ENCODE results near the gene DDX25.

DNA sequence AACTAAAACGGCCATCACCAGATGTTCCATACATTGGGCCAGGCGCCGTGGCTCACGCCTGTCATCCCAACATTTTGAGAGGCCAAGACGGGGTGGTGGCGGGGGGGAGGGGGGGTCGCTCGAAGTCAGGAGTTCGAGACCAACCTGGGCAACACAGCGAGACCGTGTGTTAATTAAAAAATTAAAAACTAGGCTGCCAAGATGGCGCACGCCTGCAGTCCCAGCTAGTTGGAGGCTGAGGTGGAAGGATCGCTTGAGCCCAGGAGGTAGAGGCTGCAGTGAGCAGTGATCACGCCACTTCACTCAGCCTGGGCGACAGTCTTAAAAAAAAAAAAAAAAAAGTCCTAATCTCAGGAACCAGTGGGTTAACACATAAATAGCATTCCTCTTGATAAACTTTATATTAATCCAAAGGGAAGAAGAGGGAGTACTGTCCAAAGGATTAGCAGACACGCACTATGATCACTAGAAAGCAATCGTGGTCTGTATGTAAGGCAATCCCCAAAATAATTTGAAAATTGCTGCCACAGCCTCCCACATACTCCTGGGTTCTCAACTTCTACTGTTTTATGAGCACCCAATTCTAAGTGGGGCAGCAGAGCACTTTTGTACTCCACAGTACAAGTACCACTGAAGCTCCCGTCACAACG, 1.9 kb upstream of the DDX25 start:
- TF ChIP-seq EZH2 (IDR thresholded peaks at IDR 0.05), result no peak
- no peak for TF ChIP-seq POLR2A (IDR thresholded peaks at IDR 0.05; ENCODE audit: borderline replicate concordance, extremely low read depth, insufficient read depth, insufficient read length)
- TF ChIP-seq, protein P1, sequence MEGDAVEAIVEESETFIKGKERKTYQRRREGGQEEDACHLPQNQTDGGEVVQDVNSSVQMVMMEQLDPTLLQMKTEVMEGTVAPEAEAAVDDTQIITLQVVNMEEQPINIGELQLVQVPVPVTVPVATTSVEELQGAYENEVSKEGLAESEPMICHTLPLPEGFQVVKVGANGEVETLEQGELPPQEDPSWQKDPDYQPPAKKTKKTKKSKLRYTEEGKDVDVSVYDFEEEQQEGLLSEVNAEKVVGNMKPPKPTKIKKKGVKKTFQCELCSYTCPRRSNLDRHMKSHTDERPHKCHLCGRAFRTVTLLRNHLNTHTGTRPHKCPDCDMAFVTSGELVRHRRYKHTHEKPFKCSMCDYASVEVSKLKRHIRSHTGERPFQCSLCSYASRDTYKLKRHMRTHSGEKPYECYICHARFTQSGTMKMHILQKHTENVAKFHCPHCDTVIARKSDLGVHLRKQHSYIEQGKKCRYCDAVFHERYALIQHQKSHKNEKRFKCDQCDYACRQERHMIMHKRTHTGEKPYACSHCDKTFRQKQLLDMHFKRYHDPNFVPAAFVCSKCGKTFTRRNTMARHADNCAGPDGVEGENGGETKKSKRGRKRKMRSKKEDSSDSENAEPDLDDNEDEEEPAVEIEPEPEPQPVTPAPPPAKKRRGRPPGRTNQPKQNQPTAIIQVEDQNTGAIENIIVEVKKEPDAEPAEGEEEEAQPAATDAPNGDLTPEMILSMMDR (IDR thresholded peaks at IDR 0.05 in 2 of 3, conservative IDR thresholded peaks at IDR 0.05 in 1 of 3; ENCODE audit: borderline replicate concordance in 1 of 3, insufficient read depth in 1 of 3, low read depth in 2 of 3, low read length in 2 of 3), result no peak
- no peak for TF ChIP-seq FOSL1 (IDR thresholded peaks at IDR 0.05; ENCODE audit: low read depth)
- no peak for TF ChIP-seq POLR2AphosphoS5 (IDR thresholded peaks at IDR 0.05; ENCODE audit: low read depth, low read length)
- TF ChIP-seq, protein P2, sequence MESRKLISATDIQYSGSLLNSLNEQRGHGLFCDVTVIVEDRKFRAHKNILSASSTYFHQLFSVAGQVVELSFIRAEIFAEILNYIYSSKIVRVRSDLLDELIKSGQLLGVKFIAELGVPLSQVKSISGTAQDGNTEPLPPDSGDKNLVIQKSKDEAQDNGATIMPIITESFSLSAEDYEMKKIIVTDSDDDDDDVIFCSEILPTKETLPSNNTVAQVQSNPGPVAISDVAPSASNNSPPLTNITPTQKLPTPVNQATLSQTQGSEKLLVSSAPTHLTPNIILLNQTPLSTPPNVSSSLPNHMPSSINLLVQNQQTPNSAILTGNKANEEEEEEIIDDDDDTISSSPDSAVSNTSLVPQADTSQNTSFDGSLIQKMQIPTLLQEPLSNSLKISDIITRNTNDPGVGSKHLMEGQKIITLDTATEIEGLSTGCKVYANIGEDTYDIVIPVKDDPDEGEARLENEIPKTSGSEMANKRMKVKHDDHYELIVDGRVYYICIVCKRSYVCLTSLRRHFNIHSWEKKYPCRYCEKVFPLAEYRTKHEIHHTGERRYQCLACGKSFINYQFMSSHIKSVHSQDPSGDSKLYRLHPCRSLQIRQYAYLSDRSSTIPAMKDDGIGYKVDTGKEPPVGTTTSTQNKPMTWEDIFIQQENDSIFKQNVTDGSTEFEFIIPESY (IDR thresholded peaks at IDR 0.05; ENCODE audit: extremely low read depth, insufficient replicate concordance, low read length), result no peak
- TF ChIP-seq RAD21 (IDR thresholded peaks at IDR 0.05; ENCODE audit: low read depth), result no peak
